ENCODE measurements around the gene PTMA.
"Not testable (repeated sequence)": the region's sequence is repeated elsewhere in the genome, so short reads cannot be mapped to it uniquely, and the experiment has no call there.

PTMA gene

GRCh38 chr2:231696004-231696367, 12.3 kb upstream of the PTMA start:
- DNase-seq (ENCODE audit: low read depth, low spot score): no peak

DNA sequence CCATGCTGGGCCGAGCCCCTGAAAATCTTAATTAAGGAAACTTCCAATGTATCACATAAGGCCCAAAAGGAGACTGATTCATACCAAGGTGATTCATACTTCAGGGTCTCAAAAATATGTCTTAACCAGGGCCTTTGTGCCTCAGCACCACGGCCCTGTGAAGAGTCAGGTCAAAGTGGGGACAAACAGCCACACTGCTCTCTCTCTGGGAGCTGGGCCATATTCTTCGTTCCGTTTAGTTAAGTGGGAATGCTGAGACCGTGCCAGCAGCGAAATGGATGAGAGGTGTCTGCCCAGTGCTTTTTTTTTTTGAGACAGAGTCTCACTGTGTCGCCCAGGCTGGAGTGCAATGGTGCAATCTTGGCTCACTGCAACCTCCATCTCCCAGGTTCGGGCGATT, 9.3 kb upstream of the PTMA start:
- DNase-seq (ENCODE audit: low read depth, low spot score): peak; percentile 67

DNA sequence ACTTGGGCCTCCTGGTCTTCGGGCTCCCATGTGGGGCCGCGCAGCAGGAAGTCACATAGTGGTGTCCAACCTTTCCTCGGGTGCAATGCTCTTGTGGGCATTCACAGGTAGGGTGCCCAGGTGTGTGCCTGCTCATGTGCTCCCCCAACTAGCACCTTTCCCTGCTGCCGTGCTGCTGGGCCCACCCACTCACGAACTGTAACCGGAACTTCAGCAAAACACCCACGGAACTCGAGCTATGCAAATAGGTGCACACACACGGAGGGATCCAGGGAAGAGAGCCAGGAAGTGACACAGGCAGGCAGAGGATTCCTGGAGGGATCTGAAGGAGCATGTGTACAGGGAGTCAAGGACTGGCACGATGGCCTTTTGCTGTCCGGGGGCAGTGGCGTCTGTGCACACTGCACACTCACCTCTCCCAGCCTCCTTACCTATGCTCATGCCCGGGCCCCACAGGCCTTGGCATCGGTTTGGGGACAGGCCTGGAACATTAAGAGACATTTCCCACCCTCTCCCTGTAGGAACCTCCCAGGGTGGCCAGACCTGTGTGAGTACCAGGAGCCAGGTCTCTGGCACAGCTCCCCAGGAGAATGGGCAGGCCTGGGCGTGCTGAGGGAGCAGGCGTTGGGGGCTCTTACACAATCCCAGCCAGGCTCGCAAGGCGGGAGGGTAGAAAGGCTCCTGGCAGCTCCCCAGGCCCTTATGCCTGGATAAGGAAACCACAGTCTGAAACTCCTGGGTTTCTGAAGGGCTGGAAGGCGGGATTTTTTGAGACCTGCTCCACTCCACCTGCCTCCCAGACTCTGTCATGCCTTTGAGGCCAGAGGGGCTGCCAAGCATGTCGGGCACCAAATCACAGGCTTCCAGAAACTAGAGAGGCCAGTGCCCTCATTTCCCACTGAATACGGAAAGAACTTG, 6.6 kb upstream of the PTMA start:
- DNase-seq (ENCODE audit: low read depth, low spot score): peak; percentile 84

DNA sequence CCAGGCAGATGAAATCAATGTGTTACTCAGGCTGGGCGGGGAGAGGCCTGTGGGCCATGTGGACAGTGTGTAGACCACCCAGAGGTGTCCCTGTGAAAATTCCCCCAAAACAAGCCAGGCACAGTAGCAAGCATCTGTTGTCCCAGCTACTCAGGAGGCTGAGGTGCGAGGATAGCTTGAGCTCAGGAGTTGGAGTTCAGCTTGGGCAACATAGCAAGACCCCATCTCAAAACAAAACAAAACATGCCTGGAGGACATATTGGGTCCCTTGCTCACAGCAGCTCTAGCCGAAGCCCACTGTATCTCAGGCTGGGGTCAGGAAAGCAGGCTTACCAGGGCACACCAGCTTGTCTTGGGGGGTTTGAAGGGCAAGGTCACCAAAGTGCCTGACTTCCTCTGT, 4.3 kb upstream of the PTMA start:
- DNase-seq (ENCODE audit: low read depth, low spot score): no peak

GRCh38 chr2:231706731-231707624, 1.3 kb upstream of the PTMA start:
- peak; percentile 99 for DNase-seq (ENCODE audit: low read depth, low spot score)

DNA sequence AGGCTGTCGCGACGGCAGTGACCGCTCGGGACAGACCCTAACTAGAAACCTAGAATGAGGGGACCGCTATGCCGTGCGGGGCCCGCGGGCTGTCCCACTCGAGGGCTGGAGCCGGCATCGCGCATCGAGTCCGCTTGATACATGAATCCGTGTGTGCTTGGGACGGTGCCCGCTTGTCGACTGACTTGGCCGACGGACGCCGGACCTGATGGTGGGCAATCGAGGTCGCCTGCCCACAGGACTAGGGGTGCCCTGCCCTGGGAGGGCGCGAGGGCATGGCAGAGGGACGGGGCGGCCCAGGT, 749 bp upstream of the PTMA start:
- no peak for DNase-seq (ENCODE audit: low read depth, low spot score)

GRCh38 chr2:231708773-231709635, 679 bp downstream of the PTMA start:
- peak; percentile 76 for DNase-seq (ENCODE audit: low read depth, low spot score)

DNA sequence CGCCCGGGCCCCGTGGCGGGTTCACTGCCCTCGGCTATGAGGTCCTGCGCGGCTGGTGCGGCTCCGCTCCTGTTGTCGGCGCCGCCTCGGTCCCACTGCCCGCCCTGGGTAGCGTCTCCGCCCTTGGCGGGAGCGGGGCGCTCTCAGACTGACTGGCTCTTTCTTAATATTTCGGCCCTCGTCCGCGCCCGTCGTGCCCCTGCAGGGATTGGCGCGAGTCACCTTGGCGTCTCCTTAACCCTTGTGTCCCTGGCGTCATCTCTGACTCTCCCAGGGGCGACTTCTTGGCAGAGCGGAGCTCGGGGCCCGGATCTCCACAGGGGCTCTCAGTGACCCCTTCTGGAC, 1.3 kb downstream of the PTMA start:
- DNase-seq (ENCODE audit: low read depth, low spot score): no peak

GRCh38 chr2:231709981-231710798, 1.9 kb downstream of the PTMA start:
- DNase-seq (ENCODE audit: low read depth, low spot score): peak; percentile 95

GRCh38 chr2:231710799-231711676, 2.7 kb downstream of the PTMA start:
- peak; percentile 66 for DNase-seq (ENCODE audit: low read depth, low spot score)

GRCh38 chr2:231711677-231712450, 3.5 kb downstream of the PTMA start:
- DNase-seq (ENCODE audit: low read depth, low spot score): peak; percentile 20

DNA sequence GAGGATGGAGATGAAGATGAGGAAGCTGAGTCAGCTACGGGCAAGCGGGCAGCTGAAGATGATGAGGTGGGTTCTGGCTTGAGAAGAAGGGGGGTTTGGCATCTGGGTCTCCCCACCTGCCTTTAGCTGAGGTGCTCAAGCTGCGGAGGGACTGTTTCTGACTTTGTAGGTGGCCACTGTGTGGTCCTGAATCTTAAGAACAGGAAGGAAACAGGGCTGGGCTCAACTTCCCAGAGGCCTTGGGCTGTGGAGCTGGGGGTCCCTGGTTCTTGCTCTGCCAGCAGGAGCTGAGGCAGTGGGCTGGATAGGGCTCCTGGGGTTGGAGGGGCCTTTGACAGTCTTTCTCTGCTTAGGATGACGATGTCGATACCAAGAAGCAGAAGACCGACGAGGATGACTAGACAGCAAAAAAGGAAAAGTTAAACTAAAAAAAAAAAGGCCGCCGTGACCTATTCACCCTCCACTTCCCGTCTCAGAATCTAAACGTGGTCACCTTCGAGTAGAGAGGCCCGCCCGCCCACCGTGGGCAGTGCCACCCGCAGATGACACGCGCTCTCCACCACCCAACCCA, 4.2 kb downstream of the PTMA start:
- DNase-seq (ENCODE audit: low read depth, low spot score): not testable (repeated sequence)

- not testable (repeated sequence) for DNase-seq (ENCODE audit: low read depth, low spot score)
Measured at GRCh38 chr2:231713406-231713729, 5.0 kb downstream of the PTMA start.

- DNase-seq (ENCODE audit: low read depth, low spot score): peak; percentile 94
Measured at GRCh38 chr2:231713730-231714638, 5.7 kb downstream of the PTMA start.

DNA sequence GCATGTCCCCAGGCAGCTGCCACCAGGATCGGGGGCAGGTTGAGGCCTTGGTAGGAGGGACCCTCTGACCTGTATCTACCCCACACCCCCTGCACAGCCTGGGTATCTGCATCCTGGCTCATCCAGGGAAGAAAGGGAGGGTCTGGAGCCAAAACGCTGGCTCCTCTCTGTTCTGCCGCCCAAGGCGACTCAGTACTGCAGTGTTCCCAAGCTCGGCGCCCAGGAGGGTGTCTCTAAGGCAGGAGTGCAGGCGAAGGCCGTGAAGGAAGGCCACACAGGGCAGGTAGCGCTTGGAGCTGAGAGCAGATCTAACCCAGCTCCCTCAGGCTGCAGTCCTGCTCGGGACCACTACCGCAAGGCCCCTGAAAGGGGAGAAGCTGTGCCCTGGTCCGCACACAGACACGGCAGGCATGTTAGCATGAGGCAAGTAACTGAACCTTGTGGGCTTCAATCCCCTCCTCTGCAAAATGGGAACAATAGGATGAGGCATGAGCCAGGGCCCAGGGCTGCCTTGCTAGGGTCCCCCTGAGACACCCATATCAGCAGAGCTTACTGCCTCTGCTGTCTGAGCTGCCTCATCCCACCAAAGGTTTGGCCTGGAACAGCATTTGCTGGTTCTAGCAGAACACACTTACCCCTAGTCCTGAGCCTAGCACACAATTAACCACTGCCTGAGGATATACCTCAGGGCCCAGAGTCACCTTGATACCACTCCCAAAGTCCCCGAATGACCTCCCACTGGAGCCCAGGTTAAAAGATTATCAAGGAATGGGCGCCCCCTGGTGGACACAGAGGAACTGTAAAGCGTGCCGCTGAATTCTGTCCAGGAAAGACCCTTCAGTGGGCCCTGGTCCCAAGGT, 6.5 kb downstream of the PTMA start:
- DNase-seq (ENCODE audit: low read depth, low spot score): peak; percentile 70

DNA sequence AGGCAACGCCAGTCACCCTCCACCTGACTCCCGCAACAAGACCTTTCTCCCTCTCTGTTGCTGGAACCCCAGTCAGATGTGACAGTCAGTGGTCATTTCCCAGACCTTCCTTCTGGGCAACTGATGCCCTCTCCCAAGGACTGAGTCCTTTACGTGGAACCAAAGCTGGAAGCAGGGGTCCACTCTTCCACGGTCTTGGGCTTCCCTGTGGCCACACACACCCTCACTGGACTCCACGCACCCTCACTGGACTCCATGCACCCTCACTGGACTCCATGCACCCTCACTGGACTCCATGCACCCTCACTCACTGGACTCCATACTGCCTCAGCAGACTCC, 7.1 kb downstream of the PTMA start:
- DNase-seq (ENCODE audit: low read depth, low spot score): no peak

- DNase-seq (ENCODE audit: low read depth, low spot score): peak; percentile 36
Measured at GRCh38 chr2:231715988-231716616, 7.8 kb downstream of the PTMA start.
